ENCODE measurements around the gene AKAP13.
A peak's percentile ranks its signal among the peaks of the same experiment; 100 is the strongest.

AKAP13 gene

DNA sequence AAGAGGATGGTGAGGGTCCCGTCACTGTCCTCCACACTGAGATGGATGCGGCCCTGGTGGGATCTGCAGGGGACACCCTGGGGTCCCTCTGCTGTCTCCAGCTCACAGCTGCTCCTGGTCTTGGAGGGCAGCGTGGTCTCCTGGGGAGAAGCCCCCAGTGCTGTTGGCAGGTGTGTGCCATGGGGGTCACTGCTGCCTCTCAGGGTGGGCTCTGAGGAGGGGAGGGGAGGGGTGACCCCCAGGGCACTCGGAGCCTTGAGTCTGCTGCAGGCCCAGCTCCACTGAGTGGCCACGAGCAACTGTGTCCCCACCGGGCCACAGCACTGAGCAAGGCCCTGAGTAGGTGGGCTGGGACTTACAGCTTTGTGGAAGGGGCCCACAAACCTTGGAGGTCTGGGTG, 379.6 kb downstream of the AKAP13 start:
- TF ChIP-seq, protein P1, sequence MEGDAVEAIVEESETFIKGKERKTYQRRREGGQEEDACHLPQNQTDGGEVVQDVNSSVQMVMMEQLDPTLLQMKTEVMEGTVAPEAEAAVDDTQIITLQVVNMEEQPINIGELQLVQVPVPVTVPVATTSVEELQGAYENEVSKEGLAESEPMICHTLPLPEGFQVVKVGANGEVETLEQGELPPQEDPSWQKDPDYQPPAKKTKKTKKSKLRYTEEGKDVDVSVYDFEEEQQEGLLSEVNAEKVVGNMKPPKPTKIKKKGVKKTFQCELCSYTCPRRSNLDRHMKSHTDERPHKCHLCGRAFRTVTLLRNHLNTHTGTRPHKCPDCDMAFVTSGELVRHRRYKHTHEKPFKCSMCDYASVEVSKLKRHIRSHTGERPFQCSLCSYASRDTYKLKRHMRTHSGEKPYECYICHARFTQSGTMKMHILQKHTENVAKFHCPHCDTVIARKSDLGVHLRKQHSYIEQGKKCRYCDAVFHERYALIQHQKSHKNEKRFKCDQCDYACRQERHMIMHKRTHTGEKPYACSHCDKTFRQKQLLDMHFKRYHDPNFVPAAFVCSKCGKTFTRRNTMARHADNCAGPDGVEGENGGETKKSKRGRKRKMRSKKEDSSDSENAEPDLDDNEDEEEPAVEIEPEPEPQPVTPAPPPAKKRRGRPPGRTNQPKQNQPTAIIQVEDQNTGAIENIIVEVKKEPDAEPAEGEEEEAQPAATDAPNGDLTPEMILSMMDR (IDR thresholded peaks at IDR 0.05; ENCODE audit: low read depth, low read length) = no peak
- TF ChIP-seq EZH2phosphoT487 (IDR thresholded peaks at IDR 0.05; ENCODE audit: low read depth) = no peak
- H2AFZ ChIP-seq (ENCODE audit: low read depth, low read length) = no peak overlapping the region
- no peak overlapping the region for H3K27ac ChIP-seq (ENCODE audit: low read length)

GRCh38 chr15:85760531-85761371, 380.3 kb downstream of the AKAP13 start:
- Histone ChIP-seq H3K36me3 (replicated peaks; ENCODE audit: low read depth, low read length) (no peaks in the 10 kb centered on the region), H3K4me2 (ENCODE audit: low read length) (no peak overlapping the region), H3K27me3 (ENCODE audit: low read depth, low read length) (no peaks in the 10 kb centered on the region), H3K9ac (ENCODE audit: low read length) (no peak overlapping the region), H3K27ac (ENCODE audit: low read length) (no peak overlapping the region), H3K4me3 (ENCODE audit: low read length) (no peak overlapping the region), H3K4me1 (ENCODE audit: low read length) (no peaks in the 10 kb centered on the region), H3K9me3 (ENCODE audit: insufficient read depth, low read length) (no peaks in the 10 kb centered on the region), H4K20me1 (ENCODE audit: insufficient read depth, low read length) (peaks cover 6% of the 10 kb centered on the region; the same call in 1 of the 2 replicates), H3K79me2 (ENCODE audit: low read length) (no peaks in the 10 kb centered on the region), H2AFZ (ENCODE audit: low read depth, low read length) (no peak overlapping the region)
- no peak for TF ChIP-seq EZH2phosphoT487 (IDR thresholded peaks at IDR 0.05; ENCODE audit: low read depth)
- TF ChIP-seq, protein P1 (IDR thresholded peaks at IDR 0.05; ENCODE audit: low read depth, low read length) = peak; percentile 42

More for the DNA sequence above, 379.6 kb downstream of the AKAP13 start:
- Histone ChIP-seq H3K27me3 (ENCODE audit: low read depth, low read length) (no peaks in the 10 kb centered on the region), H3K9me3 (ENCODE audit: insufficient read depth, low read length) (no peaks in the 10 kb centered on the region), H3K79me2 (ENCODE audit: low read length) (no peaks in the 10 kb centered on the region), H3K4me1 (ENCODE audit: low read length) (no peaks in the 10 kb centered on the region), H3K4me2 (ENCODE audit: low read length) (no peak overlapping the region), H3K36me3 (replicated peaks; ENCODE audit: low read depth, low read length) (no peaks in the 10 kb centered on the region), H3K9ac (ENCODE audit: low read length) (no peak overlapping the region), H4K20me1 (ENCODE audit: insufficient read depth, low read length) (peaks cover 6% of the 10 kb centered on the region; the same call in 1 of the 2 replicates), H3K4me3 (ENCODE audit: low read length) (no peak overlapping the region)

DNA sequence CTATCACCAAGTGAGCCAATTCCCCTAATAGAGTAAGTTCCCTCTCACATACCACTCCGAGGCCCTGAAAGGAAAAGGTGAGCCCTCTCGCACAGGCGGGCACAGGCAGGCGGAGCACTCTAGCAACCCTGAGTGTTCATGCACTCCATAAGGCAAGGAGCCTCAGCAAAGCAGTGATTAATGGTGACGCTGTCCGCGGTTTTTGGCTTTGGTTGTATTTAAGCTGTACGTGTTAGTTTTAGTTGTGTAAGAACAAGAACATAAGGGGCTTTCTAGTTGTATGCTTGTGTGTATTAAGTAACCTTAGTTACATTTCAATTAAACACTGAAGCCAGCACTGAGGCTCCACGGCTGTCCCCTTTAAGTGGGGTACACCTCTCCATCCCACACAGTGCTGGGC, 381.2 kb downstream of the AKAP13 start:
- Histone ChIP-seq H3K4me3 (ENCODE audit: low read length) (no peak overlapping the region), H3K36me3 (replicated peaks; ENCODE audit: low read depth, low read length) (no peaks in the 10 kb centered on the region), H3K9me3 (ENCODE audit: insufficient read depth, low read length) (no peaks in the 10 kb centered on the region), H3K9ac (ENCODE audit: low read length) (no peak overlapping the region), H3K27me3 (ENCODE audit: low read depth, low read length) (no peaks in the 10 kb centered on the region), H3K4me1 (ENCODE audit: low read length) (no peaks in the 10 kb centered on the region), H4K20me1 (ENCODE audit: insufficient read depth, low read length) (peaks cover 11% of the 10 kb centered on the region; the same call in 1 of the 2 replicates), H3K79me2 (ENCODE audit: low read length) (no peaks in the 10 kb centered on the region), H3K4me2 (ENCODE audit: low read length) (no peak overlapping the region), H3K27ac (ENCODE audit: low read length) (no peak overlapping the region), H2AFZ (ENCODE audit: low read depth, low read length) (no peak overlapping the region)
- TF ChIP-seq, protein P1 (IDR thresholded peaks at IDR 0.05; ENCODE audit: low read depth, low read length) = no peak
- no peak for TF ChIP-seq EZH2phosphoT487 (IDR thresholded peaks at IDR 0.05; ENCODE audit: low read depth)

GRCh38 chr15:85762039-85762755, 381.8 kb downstream of the AKAP13 start:
- no peak overlapping the region for H2AFZ ChIP-seq (ENCODE audit: low read depth, low read length)
- H3K36me3 ChIP-seq (replicated peaks; ENCODE audit: low read depth, low read length) = no peaks in the 10 kb centered on the region
- no peak overlapping the region for H3K9ac ChIP-seq (ENCODE audit: low read length)
- no peaks in the 10 kb centered on the region for H3K4me1 ChIP-seq (ENCODE audit: low read length)
- no peaks in the 10 kb centered on the region for H3K9me3 ChIP-seq (ENCODE audit: insufficient read depth, low read length)
- H3K4me2 ChIP-seq (ENCODE audit: low read length) = no peak overlapping the region
- TF ChIP-seq EZH2phosphoT487 (IDR thresholded peaks at IDR 0.05; ENCODE audit: low read depth) = no peak
- TF ChIP-seq, protein P1 (IDR thresholded peaks at IDR 0.05; ENCODE audit: low read depth, low read length) = no peak
- H3K4me3 ChIP-seq (ENCODE audit: low read length) = no peak overlapping the region
- peaks cover 11% of the 10 kb centered on the region; the same call in 1 of the 2 replicates for H4K20me1 ChIP-seq (ENCODE audit: insufficient read depth, low read length)
- H3K27ac ChIP-seq (ENCODE audit: low read length) = no peak overlapping the region
- H3K79me2 ChIP-seq (ENCODE audit: low read length) = no peaks in the 10 kb centered on the region
- no peaks in the 10 kb centered on the region for H3K27me3 ChIP-seq (ENCODE audit: low read depth, low read length)

All from OCI-LY3 (cell line).